Body of pancreas (tissue), 4 donors: ENCODE results near the gene KIT.

Source experiments
- CTCF ChIP-seq, 7 experiments: fragments of 450-650 bp in 4 of 7; fragments of 200-600 bp in 3 of 7; sonication (generic) in 3 of 7; IDR thresholded peaks; one replicate each; pipeline ENCODE4 v1.5.1; 2016 to 2019; ENCODE audit warnings: antibody characterized with exemption in 7 of 7
- POLR2A ChIP-seq, 3 donors: fragments of 450-650 bp; IDR thresholded peaks; one replicate each; pipeline ENCODE4 v1.6.1; 2016; ENCODE audit warnings: antibody characterized with exemption in 3 of 3, mild to moderate bottlenecking in 2 of 3

- no peak for TF ChIP-seq CTCF (IDR thresholded peaks at IDR 0.05)
- TF ChIP-seq POLR2A (IDR thresholded peaks at IDR 0.05), result no peak
Observed at GRCh38 chr4:54779476-54780148, 121.9 kb downstream of the KIT start.
